HepG2 (cell line): ENCODE measurements around the gene ZCCHC10. TPM values are rescaled to one million over a fixed set of nuclear protein-coding genes. Genes with fewer than 3 reads are reported as not detected.

Experiments
- ASH2L ChIP-seq: fragments of 300-600, 200-600 bp; sonication (generic); IDR thresholded peaks from 2 replicates; pipeline ENCODE4 v1.7.0; 2017; ENCODE audit warnings: low read depth, mild to moderate bottlenecking, moderate library complexity, mixed read lengths, low read length; ENCODE audit not compliant: insufficient read length
- CC2D1A ChIP-seq: sonication (generic); formaldehyde crosslinking; IDR thresholded peaks from 2 replicates; pipeline ENCODE4 v1.8.1; 2023; ENCODE audit warnings: mild to moderate bottlenecking, missing genetic modification reagents
- GATA4 ChIP-seq: sonication (generic); IDR thresholded peaks from 2 replicates; pipeline ENCODE4 v1.6.1; 2016; ENCODE audit warnings: antibody characterized with exemption, low read depth, borderline replicate concordance
- GZF1 ChIP-seq: sonication (generic); formaldehyde crosslinking; IDR thresholded peaks from 2 replicates; pipeline ENCODE4 v1.5.1; 2020; ENCODE audit warnings: mild to moderate bottlenecking, missing genetic modification reagents
- HNRNPH1 ChIP-seq: fragments of 200-400 bp; formaldehyde crosslinking; optimal IDR thresholded peaks from 2 replicates; pipeline ENCODE3; 2017; ENCODE audit warnings: mild to moderate bottlenecking, low read depth, low read length
- HNRNPLL ChIP-seq: fragments of 200-400 bp; formaldehyde crosslinking; IDR thresholded peaks from 2 replicates; pipeline ENCODE4 v1.6.1; 2017; ENCODE audit warnings: mild to moderate bottlenecking, low read depth, low read length; ENCODE audit not compliant: poor library complexity, severe bottlenecking
- HOXD1 ChIP-seq: sonication (generic); formaldehyde crosslinking; IDR thresholded peaks from 2 replicates; pipeline ENCODE4 v1.5.0; 2020; ENCODE audit warnings: missing genetic modification reagents
- KLF9 ChIP-seq: IDR thresholded peaks from 2 replicates; pipeline ENCODE4 v1.6.1; 2016; ENCODE audit warnings: low read depth
- KMT2A ChIP-seq: sonication (generic); formaldehyde crosslinking; IDR thresholded peaks from 2 replicates; pipeline ENCODE4 v1.4.0; 2020; ENCODE audit warnings: missing genetic modification reagents
- NRL ChIP-seq: sonication (generic); formaldehyde crosslinking; IDR thresholded peaks from 2 replicates; pipeline ENCODE4 v1.5.0; 2020; ENCODE audit warnings: missing genetic modification reagents, mild to moderate bottlenecking, moderate library complexity, borderline replicate concordance
- SNAI1 ChIP-seq: sonication (generic); formaldehyde crosslinking; IDR thresholded peaks from 2 replicates; pipeline ENCODE4 v1.5.0; 2020; ENCODE audit warnings: mild to moderate bottlenecking, missing genetic modification reagents, borderline replicate concordance
- USF2 ChIP-seq, 2 experiments: sonication (generic) in 1 of 2; formaldehyde crosslinking in 1 of 2; IDR thresholded peaks; 2 replicates each; pipeline versions ENCODE4 v1.5.1 to v1.6.1; 2011 to 2020; ENCODE audit warnings: borderline replicate concordance in 1 of 2, low read depth in 1 of 2, low read length in 1 of 2, mild to moderate bottlenecking in 1 of 2, missing genetic modification reagents in 1 of 2, moderate library complexity in 1 of 2
- ZBTB25 ChIP-seq: IDR thresholded peaks from 2 replicates; pipeline ENCODE4 v1.6.1; 2018; ENCODE audit warnings: missing genetic modification reagents
- ZFP90 ChIP-seq: sonication (generic); formaldehyde crosslinking; IDR thresholded peaks from 2 replicates; pipeline ENCODE4 v1.8.0; 2022; ENCODE audit warnings: missing genetic modification reagents, mild to moderate bottlenecking, inconsistent platforms, borderline replicate concordance
- ZNF530 ChIP-seq: sonication (generic); formaldehyde crosslinking; IDR thresholded peaks from 2 replicates; pipeline ENCODE4 v1.5.0; 2020; ENCODE audit warnings: low read depth, mild to moderate bottlenecking, missing genetic modification reagents
- ZNF674 ChIP-seq: sonication (generic); formaldehyde crosslinking; IDR thresholded peaks from 2 replicates; pipeline ENCODE4 v1.5.0; 2020; ENCODE audit warnings: low read depth, mild to moderate bottlenecking, missing genetic modification reagents
- ZNF782 ChIP-seq: sonication (generic); formaldehyde crosslinking; IDR thresholded peaks from 2 replicates; pipeline ENCODE4 v1.4.0; 2020; ENCODE audit warnings: missing genetic modification reagents, mild to moderate bottlenecking, borderline replicate concordance
- polyA plus RNA-seq, 8 experiments: library from polyadenylated mRNA; depleted of rRNA in 3 of 8; stranded (reverse) in 7 of 8; unstranded in 1 of 8; fragments of >200 nt; fragmentation: Illumina TruSeq in 4 of 8; extraction: Trizol in 4 of 8; gene quantifications; 2 replicates each; pipeline versions ENCODE4 v1.2.1 to v1.2.3, GENCODE V29; 2011 to 2016; ENCODE audit warnings: low read depth in 4 of 8, missing spikeins in 1 of 8, mixed read lengths in 1 of 8; ENCODE audit not compliant: insufficient read depth in 1 of 8
- total RNA-seq, 5 experiments: library from RNA; depleted of rRNA; stranded (reverse); fragments of >200 nt; fragmentation: Illumina TruSeq; extraction: Trizol; gene quantifications; 2 replicates each; pipeline ENCODE4 v1.2.3, GENCODE V29; 2016; ENCODE audit warnings: low read depth in 1 of 5
- TF ChIP-seq, protein P1 (sequence below): IDR thresholded peaks from 2 replicates; pipeline ENCODE4 v1.4.0; 2020; ENCODE audit warnings: mild to moderate bottlenecking, missing genetic modification reagents
- TF ChIP-seq, protein P2 (sequence below): IDR thresholded peaks from 2 replicates; pipeline ENCODE4 v1.6.1; 2016; ENCODE audit warnings: mild to moderate bottlenecking

Gene ZCCHC10
- total and polyA plus RNA-seq, 2 of the 13 experiments (the other 11 are each of a cell fraction or from before 2014, with no cell fraction given): 40.7 to 48.2 TPM

DNA sequence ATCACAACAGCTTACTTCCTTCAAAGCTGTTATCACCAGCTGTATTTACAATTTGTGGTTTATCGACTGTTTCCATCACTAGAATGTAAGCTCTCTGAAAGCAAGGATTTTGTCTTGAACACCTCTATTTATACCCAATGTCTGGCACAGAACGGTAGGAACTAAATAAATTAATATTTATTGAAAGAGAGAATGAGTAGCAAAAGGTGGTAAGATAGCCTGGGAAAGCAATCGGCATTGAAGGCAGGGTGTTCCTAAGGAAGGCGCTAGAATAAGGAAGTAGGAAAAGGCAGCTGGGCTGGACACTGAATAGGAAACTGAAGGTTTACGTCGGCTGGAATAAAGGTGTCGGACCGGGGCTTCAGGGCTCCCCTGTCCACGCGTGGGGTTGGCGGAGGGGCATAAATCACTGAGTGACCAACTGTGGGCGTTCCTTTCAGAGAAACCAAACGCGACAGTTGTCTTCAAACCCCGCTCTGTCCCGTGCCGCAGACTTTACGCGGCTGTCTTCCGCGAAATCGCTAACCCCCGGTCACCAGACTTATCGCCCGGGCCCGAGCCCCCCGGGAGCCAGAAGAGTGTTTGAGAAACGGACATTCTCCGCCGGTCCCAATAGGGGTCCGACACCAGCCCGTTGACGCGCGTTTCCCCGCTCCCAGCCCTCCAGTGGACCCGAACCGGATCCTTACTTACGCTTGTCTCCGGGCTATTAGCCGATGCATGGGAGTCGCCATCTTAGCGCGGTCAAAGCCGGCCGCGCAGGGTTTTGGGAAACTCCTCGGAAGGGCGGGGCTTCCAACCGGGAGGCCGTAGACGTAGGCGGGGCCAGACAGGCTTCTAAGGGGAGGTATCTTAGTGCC is at the start of gene ZCCHC10 (continued):
- 0 out of 2 replicates have a peak, but pooled peaks have one; percentile 21 for TF ChIP-seq KLF9 (CRISPR knock-in tag)
- TF ChIP-seq KMT2A (CRISPR knock-in tag): peak; percentile 88
- TF ChIP-seq CC2D1A (CRISPR knock-in tag): no peak
- TF ChIP-seq NRL: peak; percentile 76; the same call in 1 of the 2 replicates
- peak; percentile 94 for TF ChIP-seq ASH2L
- TF ChIP-seq ZNF530 (CRISPR knock-in tag): no peak
- TF ChIP-seq, protein P1, sequence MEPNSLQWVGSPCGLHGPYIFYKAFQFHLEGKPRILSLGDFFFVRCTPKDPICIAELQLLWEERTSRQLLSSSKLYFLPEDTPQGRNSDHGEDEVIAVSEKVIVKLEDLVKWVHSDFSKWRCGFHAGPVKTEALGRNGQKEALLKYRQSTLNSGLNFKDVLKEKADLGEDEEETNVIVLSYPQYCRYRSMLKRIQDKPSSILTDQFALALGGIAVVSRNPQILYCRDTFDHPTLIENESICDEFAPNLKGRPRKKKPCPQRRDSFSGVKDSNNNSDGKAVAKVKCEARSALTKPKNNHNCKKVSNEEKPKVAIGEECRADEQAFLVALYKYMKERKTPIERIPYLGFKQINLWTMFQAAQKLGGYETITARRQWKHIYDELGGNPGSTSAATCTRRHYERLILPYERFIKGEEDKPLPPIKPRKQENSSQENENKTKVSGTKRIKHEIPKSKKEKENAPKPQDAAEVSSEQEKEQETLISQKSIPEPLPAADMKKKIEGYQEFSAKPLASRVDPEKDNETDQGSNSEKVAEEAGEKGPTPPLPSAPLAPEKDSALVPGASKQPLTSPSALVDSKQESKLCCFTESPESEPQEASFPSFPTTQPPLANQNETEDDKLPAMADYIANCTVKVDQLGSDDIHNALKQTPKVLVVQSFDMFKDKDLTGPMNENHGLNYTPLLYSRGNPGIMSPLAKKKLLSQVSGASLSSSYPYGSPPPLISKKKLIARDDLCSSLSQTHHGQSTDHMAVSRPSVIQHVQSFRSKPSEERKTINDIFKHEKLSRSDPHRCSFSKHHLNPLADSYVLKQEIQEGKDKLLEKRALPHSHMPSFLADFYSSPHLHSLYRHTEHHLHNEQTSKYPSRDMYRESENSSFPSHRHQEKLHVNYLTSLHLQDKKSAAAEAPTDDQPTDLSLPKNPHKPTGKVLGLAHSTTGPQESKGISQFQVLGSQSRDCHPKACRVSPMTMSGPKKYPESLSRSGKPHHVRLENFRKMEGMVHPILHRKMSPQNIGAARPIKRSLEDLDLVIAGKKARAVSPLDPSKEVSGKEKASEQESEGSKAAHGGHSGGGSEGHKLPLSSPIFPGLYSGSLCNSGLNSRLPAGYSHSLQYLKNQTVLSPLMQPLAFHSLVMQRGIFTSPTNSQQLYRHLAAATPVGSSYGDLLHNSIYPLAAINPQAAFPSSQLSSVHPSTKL (CRISPR knock-in tag): peak; percentile 29; the same call in 1 of the 2 replicates
- TF ChIP-seq ZNF674 (CRISPR knock-in tag): peak; percentile 66; the same call in 1 of the 2 replicates
- TF ChIP-seq HOXD1: no peak
- no peak; the same call in 1 of the 2 replicates for TF ChIP-seq ZNF782 (CRISPR knock-in tag)
- TF ChIP-seq GZF1: no peak
- 0 out of 2 replicates have a peak, but pooled peaks have one; percentile 21 for TF ChIP-seq ZFP90
- 0 out of 2 replicates have a peak, but pooled peaks have one; percentile 59 for TF ChIP-seq SNAI1 (CRISPR knock-in tag)
- TF ChIP-seq HNRNPLL: peak; percentile 80
- TF ChIP-seq GATA4: 0 out of 2 replicates have a peak, but pooled peaks have one; percentile 1
- no peak for TF ChIP-seq HNRNPH1
- TF ChIP-seq, protein P2, sequence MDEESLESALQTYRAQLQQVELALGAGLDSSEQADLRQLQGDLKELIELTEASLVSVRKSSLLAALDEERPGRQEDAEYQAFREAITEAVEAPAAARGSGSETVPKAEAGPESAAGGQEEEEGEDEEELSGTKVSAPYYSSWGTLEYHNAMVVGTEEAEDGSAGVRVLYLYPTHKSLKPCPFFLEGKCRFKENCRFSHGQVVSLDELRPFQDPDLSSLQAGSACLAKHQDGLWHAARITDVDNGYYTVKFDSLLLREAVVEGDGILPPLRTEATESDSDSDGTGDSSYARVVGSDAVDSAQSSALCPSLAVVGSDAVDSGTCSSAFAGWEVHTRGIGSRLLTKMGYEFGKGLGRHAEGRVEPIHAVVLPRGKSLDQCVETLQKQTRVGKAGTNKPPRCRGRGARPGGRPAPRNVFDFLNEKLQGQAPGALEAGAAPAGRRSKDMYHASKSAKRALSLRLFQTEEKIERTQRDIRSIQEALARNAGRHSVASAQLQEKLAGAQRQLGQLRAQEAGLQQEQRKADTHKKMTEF (CRISPR knock-in tag): peak; percentile 47
- no peak for TF ChIP-seq USF2 (IDR thresholded peaks at IDR 0.05; ENCODE audit: low read depth, low read length)
- TF ChIP-seq USF2 (CRISPR knock-in tag; IDR thresholded peaks at IDR 0.05; ENCODE audit: borderline replicate concordance): 0 out of 2 replicates have a peak, but pooled peaks have one; percentile 33
- 0 out of 2 replicates have a peak, but pooled peaks have one; percentile 52 for TF ChIP-seq ZBTB25 (CRISPR knock-in tag)
